CD4-positive, alpha-beta T cell (primary cell): ENCODE measurements around the gene NOC4L. TPM values are rescaled to one million over a fixed set of nuclear protein-coding genes. Genes with fewer than 3 reads are reported as not detected.

Source experiments
- ATAC-seq: fragments of 200-7000 bp; cut with Tn5 transposase; one replicate; pipeline ENCODE4 v1.10.0; 2022; ENCODE audit warnings: mild to moderate bottlenecking; ENCODE audit not compliant: poor library complexity
- CTCF ChIA-PET: fragments of 350-600 bp; sonication (Branson Sonifier 250); formaldehyde crosslinking; loops from one replicate; lab custom pipeline; 2021; ENCODE audit warnings: antibody characterized with exemption, inconsistent platforms; lab: Charles Lee
- POLR2A ChIA-PET: fragments of 350-600 bp; sonication (Branson Sonifier 250); formaldehyde crosslinking; loops from one replicate; lab custom pipeline; 2021; ENCODE audit warnings: antibody characterized with exemption, inconsistent platforms; lab: Charles Lee
- DNase-seq, 14 experiments: peaks; one replicate each; pipeline ENCODE4 v3.0.0-alpha.2; 2013 to 2020; ENCODE audit warnings: mixed read lengths in 2 of 14
- H3K27ac ChIP-seq, 2 donors: one replicate each; pipeline versions ENCODE4 v1.5.1 to v1.7.0; 2013; ENCODE audit warnings: low read length in 2 of 2, low read depth in 1 of 2, mild to moderate bottlenecking in 1 of 2
- H3K27me3 ChIP-seq, 2 experiments: 1 replicate in 1 of 2; 2 replicates in 1 of 2; pipeline versions ENCODE4 v1.6.1 to v1.7.0; 2013; ENCODE audit warnings: low read length in 2 of 2, control low read depth in 1 of 2, mild to moderate bottlenecking in 1 of 2, moderate library complexity in 1 of 2; ENCODE audit not compliant: insufficient read depth in 2 of 2, control insufficient read depth in 1 of 2
- H3K36me3 ChIP-seq: one replicate; pipeline ENCODE4 v1.6.1; 2013; ENCODE audit warnings: low read length, control low read depth; ENCODE audit not compliant: insufficient read depth
- H3K4me1 ChIP-seq: one replicate; pipeline ENCODE4 v1.6.1; 2013; ENCODE audit warnings: low read length, control low read depth; ENCODE audit not compliant: insufficient read depth
- H3K4me3 ChIP-seq: one replicate; pipeline ENCODE4 v1.5.1; 2013; ENCODE audit warnings: mild to moderate bottlenecking, low read length, moderate library complexity
- H3K9me3 ChIP-seq, 2 experiments: 1 replicate in 1 of 2; 2 replicates in 1 of 2; pipeline versions ENCODE4 v1.6.1 to v1.7.0; 2013; ENCODE audit warnings: low read length in 2 of 2, mild to moderate bottlenecking in 2 of 2, control low read depth in 1 of 2, moderate library complexity in 1 of 2; ENCODE audit not compliant: control insufficient read depth in 1 of 2, insufficient read depth in 1 of 2
- H3K27ac Mint-ChIP-seq: one replicate; pipeline ENCODE4 v1.8.0; 2020; ENCODE audit warnings: mixed read lengths
- H3K27me3 Mint-ChIP-seq: one replicate; pipeline ENCODE4 v1.8.0; 2021; ENCODE audit warnings: mixed read lengths
- H3K36me3 Mint-ChIP-seq: one replicate; pipeline ENCODE4 v1.8.0; 2021; ENCODE audit warnings: low read depth, mixed read lengths
- H3K4me1 Mint-ChIP-seq: one replicate; pipeline ENCODE4 v1.8.0; 2021; ENCODE audit warnings: low read depth, mixed read lengths
- H3K4me3 Mint-ChIP-seq: one replicate; pipeline ENCODE4 v1.8.0; 2020; ENCODE audit warnings: mild to moderate bottlenecking, mixed read lengths
- H3K9me3 Mint-ChIP-seq: one replicate; pipeline ENCODE4 v1.8.0; 2020; ENCODE audit warnings: mixed read lengths
- intact Hi-C, 2 experiments: fragments of 100-400 bp; cut with DNase I in 1 of 2; cut with micrococcal nuclease in 1 of 2; formaldehyde crosslinking; loops; one replicate each; pipeline versions ENCODE4 v1.15.1 to v1.9.0; 2023 to 2025; cut with DNase I, micrococcal nuclease
- total RNA-seq, 174 experiments: library from RNA in 2 of 174; stranded (reverse) in 2 of 174; gene quantifications; one replicate each; pipeline ENCODE4 v1.2.3 and lab custom pipeline; 2021 to 2026
- TF ChIP-seq, protein P1 (sequence below): fragments of 200-600 bp; IDR thresholded peaks from one replicate; pipeline ENCODE4 v1.8.0; 2022; ENCODE audit warnings: antibody characterized with exemption, mild to moderate bottlenecking

The NOC4L gene
- total RNA-seq, 2 experiments from 2014 or later = 21.8 to 22.3 TPM

DNA sequence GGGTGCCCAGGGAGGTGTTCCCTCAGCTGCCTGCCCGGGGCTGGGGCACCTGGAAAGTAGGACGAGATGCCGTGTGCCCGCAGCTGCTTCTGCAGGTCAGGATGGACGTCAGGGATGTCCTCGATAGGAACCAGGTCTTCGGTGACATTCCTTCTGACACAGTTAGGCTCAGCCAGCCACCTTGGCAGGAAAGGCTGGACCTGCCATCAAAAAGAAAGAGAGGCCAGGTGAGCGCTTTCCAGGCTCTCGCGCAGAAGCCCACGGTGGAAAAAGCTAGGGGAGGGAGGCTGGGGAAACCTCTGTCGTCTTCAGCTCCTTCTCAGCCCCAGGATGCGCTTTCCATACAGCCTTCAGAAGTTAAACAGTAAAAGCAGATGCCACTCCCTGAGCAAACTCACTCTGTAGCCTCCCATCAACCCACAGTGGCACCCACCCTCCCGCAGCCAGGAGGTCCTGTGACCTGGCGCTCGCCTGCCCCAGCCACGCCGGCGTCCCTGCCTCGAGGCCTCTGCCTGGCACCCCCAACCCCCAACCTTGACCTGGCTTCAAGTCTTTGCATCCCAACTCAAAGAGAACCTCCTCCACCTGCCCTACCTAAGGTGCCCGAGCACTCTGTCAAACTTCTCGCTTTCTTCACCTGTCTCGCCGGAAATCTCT lies 1.4 kb upstream of the NOC4L start:
- DNase-seq (peak in 1 of 14 experiments; percentile 27), ATAC-seq (no peak)
- CTCF ChIA-PET = interaction anchor here (1.5 kb wide), 1 partner anchor 11 kb away, joined by 3 read pairs; no protein-coding TSS in a partner anchor
- no peaks in the 10 kb centered on the region for H3K9me3 ChIP-seq
- peaks cover 44% of the 10 kb centered on the region for H3K4me1 ChIP-seq
- intact Hi-C loops = loop anchor here in 1 of 2 experiments (5.0 kb wide), 1 partner anchor 61 kb away; no protein-coding TSS in a partner anchor
- POLR2A ChIA-PET = interaction anchor here (0.7 kb wide), 1 partner anchor 43 kb away, joined by 3 read pairs; no protein-coding TSS in a partner anchor
- Mint-ChIP-seq H3K36me3 (peaks cover 50% of the 10 kb centered on the region), H3K9me3 (no peaks in the 10 kb centered on the region), H3K4me1 (peaks cover 25% of the 10 kb centered on the region), H3K4me3 (peak overlapping the region; percentile 82), H3K27ac (peak overlapping the region; percentile 71), H3K27me3 (no peaks in the 10 kb centered on the region)
- H3K27me3 ChIP-seq = no peaks in the 10 kb centered on the region
- TF ChIP-seq, protein P1, sequence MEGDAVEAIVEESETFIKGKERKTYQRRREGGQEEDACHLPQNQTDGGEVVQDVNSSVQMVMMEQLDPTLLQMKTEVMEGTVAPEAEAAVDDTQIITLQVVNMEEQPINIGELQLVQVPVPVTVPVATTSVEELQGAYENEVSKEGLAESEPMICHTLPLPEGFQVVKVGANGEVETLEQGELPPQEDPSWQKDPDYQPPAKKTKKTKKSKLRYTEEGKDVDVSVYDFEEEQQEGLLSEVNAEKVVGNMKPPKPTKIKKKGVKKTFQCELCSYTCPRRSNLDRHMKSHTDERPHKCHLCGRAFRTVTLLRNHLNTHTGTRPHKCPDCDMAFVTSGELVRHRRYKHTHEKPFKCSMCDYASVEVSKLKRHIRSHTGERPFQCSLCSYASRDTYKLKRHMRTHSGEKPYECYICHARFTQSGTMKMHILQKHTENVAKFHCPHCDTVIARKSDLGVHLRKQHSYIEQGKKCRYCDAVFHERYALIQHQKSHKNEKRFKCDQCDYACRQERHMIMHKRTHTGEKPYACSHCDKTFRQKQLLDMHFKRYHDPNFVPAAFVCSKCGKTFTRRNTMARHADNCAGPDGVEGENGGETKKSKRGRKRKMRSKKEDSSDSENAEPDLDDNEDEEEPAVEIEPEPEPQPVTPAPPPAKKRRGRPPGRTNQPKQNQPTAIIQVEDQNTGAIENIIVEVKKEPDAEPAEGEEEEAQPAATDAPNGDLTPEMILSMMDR = no peak
- H3K36me3 ChIP-seq = peaks cover 53% of the 10 kb centered on the region
- H3K27ac ChIP-seq = no peak overlapping the region
- H3K4me3 ChIP-seq = peak overlapping the region; percentile 50

- POLR2A ChIA-PET = interaction anchor here (0.7 kb wide), 1 partner anchor 42 kb away, joined by 3 read pairs; no protein-coding TSS in a partner anchor
- Histone ChIP-seq H3K4me1 (peaks cover 44% of the 10 kb centered on the region), H3K27me3 (no peaks in the 10 kb centered on the region), H3K36me3 (peaks cover 55% of the 10 kb centered on the region), H3K4me3 (peak overlapping the region; percentile 50), H3K27ac (no peak overlapping the region), H3K9me3 (no peaks in the 10 kb centered on the region)
- H3K27me3 Mint-ChIP-seq = no peaks in the 10 kb centered on the region
- H3K4me3 Mint-ChIP-seq = peak overlapping the region; percentile 82
- TF ChIP-seq, protein P1 = no peak
- H3K27ac Mint-ChIP-seq = peak overlapping the region; percentile 71
- CTCF ChIA-PET = interaction anchor here (1.5 kb wide), 1 partner anchor 10 kb away, joined by 3 read pairs; no protein-coding TSS in a partner anchor
- peaks cover 47% of the 10 kb centered on the region for H3K36me3 Mint-ChIP-seq
- peaks cover 25% of the 10 kb centered on the region for H3K4me1 Mint-ChIP-seq
- DNase-seq (peak in 9 of 14 experiments; percentile 18 to 70 (median 26)), ATAC-seq (peak; percentile 54)
- no peaks in the 10 kb centered on the region for H3K9me3 Mint-ChIP-seq
- intact Hi-C loops = loop anchor here in 1 of 2 experiments (1.0 to 5.0 kb wide), 2 partner anchors 46 to 61 kb away; no protein-coding TSS in a partner anchor
Measured at GRCh38 chr12:132143336-132144071, 753 bp upstream of the NOC4L start.

DNA sequence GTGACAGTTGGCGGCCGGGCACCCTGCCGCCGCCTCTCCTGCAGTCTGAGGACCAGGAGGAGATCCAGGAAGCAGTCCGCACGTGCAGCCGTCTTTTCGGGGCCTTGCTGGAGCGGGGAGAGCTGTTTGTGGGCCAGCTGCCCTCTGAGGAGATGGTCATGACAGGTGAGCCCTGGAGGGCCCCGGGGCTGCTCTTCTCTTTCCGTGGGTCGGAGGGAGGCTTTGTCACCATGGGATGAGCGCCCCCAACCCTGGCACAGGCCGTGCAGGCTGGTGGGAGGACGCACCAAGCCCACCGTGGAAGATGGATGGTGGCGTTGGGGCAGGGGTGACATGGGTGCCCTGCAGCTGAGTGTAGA lies 532 bp downstream of the NOC4L start:
- H3K27ac ChIP-seq = peak overlapping the region; percentile 60 to 74
- ATAC-seq = peak; percentile 6
- intact Hi-C loops = loop anchor here in 1 of 2 experiments (1.0 to 5.0 kb wide), 2 partner anchors 45 to 62 kb away; no protein-coding TSS in a partner anchor
- no peak for DNase-seq
- peak overlapping the region; percentile 87 for H3K4me3 Mint-ChIP-seq
- peaks cover 25% of the 10 kb centered on the region for H3K4me1 Mint-ChIP-seq
- POLR2A ChIA-PET = interaction anchor here (1.5 to 1.9 kb wide), 3 partner anchors 9 to 45 kb away, joined by 4 to 8 read pairs (median 6); no protein-coding TSS in a partner anchor
- TF ChIP-seq, protein P1 = no peak
- CTCF ChIA-PET = no interaction called here
- no peaks in the 10 kb centered on the region for H3K27me3 ChIP-seq
- H3K4me3 ChIP-seq = peak overlapping the region; percentile 72
- peak overlapping the region; percentile 98 for H3K27ac Mint-ChIP-seq
- peaks cover 44% of the 10 kb centered on the region for H3K4me1 ChIP-seq
- H3K27me3 Mint-ChIP-seq = no peaks in the 10 kb centered on the region
- no peaks in the 10 kb centered on the region for H3K9me3 ChIP-seq
- peaks cover 41% of the 10 kb centered on the region for H3K36me3 Mint-ChIP-seq
- no peaks in the 10 kb centered on the region for H3K9me3 Mint-ChIP-seq
- H3K36me3 ChIP-seq = peaks cover 44% of the 10 kb centered on the region
